ENCODE measurements around the gene TBL1X.

DNA sequence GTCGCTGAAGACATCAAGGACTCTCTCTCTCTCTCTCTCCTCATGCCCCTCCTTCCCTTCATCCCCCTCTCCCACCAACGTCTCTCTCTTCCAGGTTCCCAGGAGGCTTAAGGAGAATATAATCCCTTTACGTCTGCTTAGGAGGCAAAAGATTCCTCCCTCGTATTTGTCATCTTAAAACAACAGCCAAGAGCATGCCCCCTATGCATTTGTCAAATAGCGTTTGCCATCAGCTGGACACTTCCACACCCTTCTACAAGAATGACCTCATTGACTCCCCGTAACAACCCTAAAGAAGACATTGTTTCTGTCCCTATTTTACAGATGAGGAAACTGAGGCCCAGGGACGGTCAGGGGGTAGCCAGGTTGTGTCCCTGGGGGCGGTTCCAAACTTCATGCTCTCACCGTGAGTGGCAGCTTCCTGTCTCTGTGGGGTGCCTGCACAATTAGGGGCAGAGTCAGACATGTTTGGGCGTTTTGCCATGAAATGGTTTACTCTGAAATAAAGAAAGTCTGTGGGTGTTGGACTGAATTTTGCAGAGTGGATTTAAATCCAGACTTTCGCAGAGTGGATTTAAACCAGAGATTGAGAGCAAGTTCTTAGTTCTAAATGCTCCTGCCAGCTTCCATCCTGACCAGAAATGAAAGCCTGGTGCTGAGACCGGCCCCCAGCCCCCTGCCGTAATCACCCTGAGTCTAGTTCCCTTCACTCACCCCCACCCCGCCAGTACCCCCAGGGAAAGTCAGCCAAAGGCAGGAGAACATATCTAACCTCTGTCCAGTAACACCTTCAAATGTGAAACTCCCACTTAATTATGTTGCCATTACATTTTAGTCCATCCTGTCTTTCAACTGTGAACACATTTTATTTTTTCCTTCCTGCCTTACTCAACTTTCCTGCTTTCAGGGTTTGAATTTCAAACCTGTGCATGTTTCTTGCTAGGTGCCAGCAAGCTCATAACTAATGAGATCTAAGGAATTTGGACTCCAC lies 44.3 kb upstream of the TBL1X start:
- TF ChIP-seq, protein P1, sequence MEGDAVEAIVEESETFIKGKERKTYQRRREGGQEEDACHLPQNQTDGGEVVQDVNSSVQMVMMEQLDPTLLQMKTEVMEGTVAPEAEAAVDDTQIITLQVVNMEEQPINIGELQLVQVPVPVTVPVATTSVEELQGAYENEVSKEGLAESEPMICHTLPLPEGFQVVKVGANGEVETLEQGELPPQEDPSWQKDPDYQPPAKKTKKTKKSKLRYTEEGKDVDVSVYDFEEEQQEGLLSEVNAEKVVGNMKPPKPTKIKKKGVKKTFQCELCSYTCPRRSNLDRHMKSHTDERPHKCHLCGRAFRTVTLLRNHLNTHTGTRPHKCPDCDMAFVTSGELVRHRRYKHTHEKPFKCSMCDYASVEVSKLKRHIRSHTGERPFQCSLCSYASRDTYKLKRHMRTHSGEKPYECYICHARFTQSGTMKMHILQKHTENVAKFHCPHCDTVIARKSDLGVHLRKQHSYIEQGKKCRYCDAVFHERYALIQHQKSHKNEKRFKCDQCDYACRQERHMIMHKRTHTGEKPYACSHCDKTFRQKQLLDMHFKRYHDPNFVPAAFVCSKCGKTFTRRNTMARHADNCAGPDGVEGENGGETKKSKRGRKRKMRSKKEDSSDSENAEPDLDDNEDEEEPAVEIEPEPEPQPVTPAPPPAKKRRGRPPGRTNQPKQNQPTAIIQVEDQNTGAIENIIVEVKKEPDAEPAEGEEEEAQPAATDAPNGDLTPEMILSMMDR (IDR thresholded peaks at IDR 0.05), result no peak
- TF ChIP-seq POLR2AphosphoS5 (IDR thresholded peaks at IDR 0.05; ENCODE audit: low read depth, low read length) (no peak), SIN3A (IDR thresholded peaks at IDR 0.05; ENCODE audit: borderline replicate concordance, insufficient read depth, low read depth, low read length) (no peak)
- TF ChIP-seq, protein P2, sequence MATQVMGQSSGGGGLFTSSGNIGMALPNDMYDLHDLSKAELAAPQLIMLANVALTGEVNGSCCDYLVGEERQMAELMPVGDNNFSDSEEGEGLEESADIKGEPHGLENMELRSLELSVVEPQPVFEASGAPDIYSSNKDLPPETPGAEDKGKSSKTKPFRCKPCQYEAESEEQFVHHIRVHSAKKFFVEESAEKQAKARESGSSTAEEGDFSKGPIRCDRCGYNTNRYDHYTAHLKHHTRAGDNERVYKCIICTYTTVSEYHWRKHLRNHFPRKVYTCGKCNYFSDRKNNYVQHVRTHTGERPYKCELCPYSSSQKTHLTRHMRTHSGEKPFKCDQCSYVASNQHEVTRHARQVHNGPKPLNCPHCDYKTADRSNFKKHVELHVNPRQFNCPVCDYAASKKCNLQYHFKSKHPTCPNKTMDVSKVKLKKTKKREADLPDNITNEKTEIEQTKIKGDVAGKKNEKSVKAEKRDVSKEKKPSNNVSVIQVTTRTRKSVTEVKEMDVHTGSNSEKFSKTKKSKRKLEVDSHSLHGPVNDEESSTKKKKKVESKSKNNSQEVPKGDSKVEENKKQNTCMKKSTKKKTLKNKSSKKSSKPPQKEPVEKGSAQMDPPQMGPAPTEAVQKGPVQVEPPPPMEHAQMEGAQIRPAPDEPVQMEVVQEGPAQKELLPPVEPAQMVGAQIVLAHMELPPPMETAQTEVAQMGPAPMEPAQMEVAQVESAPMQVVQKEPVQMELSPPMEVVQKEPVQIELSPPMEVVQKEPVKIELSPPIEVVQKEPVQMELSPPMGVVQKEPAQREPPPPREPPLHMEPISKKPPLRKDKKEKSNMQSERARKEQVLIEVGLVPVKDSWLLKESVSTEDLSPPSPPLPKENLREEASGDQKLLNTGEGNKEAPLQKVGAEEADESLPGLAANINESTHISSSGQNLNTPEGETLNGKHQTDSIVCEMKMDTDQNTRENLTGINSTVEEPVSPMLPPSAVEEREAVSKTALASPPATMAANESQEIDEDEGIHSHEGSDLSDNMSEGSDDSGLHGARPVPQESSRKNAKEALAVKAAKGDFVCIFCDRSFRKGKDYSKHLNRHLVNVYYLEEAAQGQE (IDR thresholded peaks at IDR 0.05; ENCODE audit: insufficient read depth in 1 of 2, low read depth in 2 of 2, low read length in 1 of 2), result no peak
